NCI-H748 (cell line): ENCODE data around the gene MCF2L.
"Not testable (repeated sequence)": the region's sequence is repeated elsewhere in the genome, so short reads cannot be mapped to it uniquely, and the experiment has no call there.

Source experiments
- DNase-seq: peaks from one replicate; lab custom pipeline; 2025; ENCODE audit not compliant: unreplicated experiment; lab: John Stamatoyannopoulos, UW

MCF2L gene

GRCh38 chr13:113093580-113094409, 124.8 kb downstream of the MCF2L start:
- no peak for DNase-seq

DNA sequence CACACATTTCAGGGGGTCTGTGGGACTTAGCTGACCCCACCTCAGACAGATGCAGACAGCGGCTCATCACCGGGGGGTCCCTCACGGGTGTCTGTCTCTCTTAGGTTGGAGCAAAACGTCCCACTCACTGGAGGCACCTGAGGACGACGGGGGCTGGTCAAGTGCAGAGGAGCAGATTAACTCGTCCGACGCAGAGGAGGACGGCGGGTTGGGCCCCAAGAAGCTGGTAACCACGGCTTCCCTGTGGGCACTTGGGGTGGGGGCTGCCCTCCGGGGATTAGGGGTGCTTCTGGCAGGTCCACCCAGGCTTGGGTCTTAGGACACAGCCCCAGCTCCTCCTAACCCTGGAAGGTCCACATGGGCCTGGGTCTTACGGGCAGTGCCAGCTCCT, 125.4 kb downstream of the MCF2L start:
- DNase-seq: no peak

DNA sequence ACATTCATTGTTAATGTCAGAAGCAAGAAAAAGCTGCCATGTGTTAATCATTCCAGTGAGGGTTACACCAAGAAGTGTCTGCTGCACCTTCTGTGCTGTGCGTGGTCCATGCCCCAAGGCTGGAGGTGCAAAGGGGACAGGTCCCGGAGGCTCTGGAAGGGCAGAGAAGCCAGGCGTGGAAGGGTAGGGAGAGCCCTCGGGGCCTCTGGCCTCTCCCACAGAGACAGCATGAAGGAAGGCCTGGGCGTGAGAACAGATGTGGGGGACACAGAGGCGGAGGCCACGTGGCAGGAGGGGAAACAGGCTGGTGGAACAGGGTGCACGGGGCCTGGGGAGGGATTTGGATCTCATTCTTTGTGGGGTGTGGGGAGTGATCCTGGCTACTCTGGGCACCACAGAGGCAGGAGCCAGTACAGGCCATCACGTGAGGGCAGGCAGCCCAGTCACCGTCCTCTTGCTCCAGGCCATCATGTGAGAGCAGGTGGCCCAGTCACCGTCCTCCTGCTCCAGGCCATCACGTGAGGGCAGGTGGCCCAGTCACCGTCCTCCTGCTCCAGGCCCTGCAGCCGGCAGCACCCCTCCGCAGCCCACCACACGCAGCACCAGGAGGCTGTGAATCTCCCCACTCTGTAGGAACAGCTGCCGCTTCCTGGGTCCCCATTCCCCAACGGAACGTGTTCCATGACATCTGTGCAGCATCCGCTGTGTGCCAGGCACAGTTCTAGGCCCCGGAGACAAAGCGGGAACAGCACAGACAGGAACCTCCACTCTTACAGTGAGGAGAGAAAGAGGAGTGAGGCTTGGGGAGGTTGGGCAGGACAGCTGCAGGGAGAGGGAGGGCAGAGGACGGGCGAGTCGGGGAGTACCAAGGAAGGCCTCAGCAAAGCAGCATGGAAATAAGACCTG, 126.4 kb downstream of the MCF2L start:
- DNase-seq: no peak

DNA sequence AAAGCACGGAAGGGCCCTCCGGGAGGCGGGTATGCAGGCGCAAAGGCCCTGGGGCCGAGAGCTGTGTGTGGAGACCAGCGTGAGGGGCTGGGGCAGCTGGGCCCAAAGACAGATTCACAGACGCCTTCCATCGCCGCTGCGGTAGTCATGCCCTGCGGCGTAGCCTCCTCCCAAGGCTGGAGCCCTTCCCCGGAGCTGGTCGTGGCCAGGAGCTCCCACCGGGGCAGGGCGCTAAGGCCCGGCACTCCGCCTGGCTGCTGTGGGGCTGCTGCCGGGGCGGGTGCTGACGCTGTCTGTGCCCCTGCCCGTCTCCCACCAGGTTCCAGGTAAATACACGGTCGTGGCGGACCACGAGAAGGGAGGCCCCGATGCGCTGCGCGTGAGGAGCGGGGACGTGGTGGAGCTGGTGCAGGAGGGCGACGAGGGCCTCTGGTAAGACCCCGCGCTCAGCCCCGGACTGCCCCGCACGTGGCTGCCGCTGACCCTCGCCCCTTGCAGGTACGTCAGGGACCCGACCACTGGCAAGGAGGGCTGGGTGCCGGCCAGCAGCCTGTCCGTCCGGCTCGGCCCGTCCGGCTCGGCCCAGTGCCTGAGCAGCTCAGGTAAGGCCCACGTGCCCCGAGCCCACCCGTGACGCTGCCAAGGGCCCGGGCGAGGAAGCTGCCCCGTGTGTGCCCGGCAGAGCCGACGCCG, 127.2 kb downstream of the MCF2L start:
- no peak for DNase-seq

DNA sequence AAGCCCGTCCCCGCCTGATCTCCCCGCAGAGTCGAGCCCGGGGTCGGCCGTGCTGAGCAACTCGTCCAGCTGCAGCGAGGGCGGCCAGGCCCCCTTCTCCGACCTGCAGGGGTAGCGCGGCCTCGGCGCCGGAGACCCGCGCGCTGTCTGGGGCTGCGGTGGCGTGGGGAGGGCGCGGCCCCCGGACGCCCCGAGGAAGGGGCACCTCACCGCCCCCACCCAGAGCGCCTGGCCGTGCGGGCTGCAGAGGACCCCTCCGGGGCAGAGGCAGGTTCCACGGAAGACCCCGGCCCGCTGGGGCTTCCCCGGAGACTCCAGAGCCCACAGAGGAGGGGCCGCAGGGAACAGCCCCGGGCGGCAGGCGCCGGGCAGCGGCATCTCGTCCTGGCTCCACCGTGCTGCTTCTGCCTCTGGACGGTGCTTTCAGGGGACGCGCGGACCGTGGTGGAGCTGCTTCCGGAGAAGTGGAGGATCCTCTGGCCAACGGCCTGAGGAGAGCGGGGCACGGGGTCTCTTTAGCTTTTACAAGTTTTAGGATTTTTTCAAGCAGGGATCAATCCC, 127.8 kb downstream of the MCF2L start:
- DNase-seq: no peak

GRCh38 chr13:113097651-113098050, 128.6 kb downstream of the MCF2L start:
- no peak for DNase-seq

DNA sequence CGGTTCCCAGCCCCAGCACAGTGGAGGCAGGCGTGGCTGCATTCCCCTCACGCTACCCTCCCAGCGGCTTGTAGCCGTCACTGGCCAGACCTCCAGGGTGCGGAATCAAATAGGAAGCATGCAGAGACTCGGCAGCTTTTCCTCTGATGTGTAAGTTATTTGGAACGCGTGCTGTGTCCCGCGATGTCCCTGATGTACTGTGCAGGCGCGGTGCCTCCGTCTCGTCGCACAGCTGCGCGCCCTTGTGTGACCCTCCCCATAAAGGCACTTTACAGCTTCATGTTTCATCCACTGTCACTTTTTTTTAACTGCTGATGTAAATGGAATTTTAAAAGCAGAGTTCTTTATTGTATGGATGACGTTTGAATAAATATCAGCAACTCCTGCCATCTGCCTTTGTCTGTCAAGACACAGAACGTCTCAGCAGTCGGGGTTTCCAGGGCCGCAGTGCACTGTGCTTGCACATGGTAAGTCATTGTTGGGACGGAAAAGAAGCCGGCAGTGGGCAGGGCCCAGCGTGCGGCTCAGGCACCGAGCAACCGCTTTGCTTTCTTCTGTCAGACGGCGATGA, 129.2 kb downstream of the MCF2L start:
- peak; percentile 15 for DNase-seq

DNA sequence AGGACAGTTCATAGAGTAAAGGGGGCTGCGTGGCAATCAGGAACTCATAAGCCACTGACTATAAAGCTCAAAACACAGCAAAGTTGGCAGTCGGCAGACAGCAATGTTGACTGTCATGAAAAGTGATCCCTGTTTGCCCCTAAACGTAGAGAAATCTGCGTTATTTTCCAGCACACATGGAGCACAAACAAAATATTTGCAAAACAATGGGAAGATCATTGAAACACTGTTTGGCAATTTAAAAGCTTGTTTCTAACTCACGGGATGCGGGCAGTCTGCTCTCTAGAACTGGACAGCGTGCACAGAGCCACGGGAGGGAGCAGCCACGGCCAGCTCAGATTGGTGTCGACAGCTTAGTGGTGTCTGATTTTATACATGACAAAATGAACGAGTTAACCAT, 130.1 kb downstream of the MCF2L start:
- no peak for DNase-seq

DNA sequence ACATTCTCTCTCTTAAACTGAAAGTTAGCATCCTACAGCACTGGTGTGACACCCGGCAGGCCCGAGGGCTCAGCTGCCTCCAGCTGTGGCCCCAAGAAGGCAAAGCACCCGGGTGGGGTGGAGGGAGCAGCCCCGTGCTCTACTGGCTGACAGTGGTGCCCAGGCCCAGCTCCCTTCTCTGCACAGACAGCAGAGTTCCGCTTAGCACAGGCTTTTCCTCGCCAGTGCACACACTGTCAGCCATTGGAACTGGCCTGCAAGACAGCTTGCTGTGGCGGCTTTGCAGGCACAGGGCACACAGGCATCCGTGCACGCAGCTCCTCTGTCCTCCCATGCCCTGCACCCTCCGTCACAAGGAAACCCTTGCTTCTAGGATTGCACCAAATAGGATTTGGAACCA, 133.3 kb downstream of the MCF2L start:
- DNase-seq: not testable (repeated sequence)

DNA sequence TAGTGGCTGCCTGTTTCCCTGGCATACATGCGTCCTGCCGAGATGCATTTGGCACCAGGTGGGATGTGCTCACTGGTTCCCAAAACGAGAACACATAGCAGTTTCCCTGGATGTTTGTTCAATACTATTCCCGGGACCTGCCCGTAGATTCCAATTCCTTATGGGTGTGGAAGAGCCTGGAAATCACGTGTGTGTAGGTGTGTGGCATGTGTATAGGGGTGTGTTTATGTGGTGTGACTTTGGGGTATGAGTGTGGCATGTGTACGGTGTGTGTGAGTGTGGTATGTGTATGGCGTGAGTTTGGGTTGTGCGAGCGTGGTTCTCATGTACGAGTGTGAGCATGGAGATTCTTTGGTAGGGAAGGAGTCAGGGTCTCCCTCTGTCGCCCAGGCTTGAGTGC, 133.7 kb downstream of the MCF2L start:
- no peak for DNase-seq

GRCh38 chr13:113103646-113104045, 134.6 kb downstream of the MCF2L start:
- DNase-seq: no peak

DNA sequence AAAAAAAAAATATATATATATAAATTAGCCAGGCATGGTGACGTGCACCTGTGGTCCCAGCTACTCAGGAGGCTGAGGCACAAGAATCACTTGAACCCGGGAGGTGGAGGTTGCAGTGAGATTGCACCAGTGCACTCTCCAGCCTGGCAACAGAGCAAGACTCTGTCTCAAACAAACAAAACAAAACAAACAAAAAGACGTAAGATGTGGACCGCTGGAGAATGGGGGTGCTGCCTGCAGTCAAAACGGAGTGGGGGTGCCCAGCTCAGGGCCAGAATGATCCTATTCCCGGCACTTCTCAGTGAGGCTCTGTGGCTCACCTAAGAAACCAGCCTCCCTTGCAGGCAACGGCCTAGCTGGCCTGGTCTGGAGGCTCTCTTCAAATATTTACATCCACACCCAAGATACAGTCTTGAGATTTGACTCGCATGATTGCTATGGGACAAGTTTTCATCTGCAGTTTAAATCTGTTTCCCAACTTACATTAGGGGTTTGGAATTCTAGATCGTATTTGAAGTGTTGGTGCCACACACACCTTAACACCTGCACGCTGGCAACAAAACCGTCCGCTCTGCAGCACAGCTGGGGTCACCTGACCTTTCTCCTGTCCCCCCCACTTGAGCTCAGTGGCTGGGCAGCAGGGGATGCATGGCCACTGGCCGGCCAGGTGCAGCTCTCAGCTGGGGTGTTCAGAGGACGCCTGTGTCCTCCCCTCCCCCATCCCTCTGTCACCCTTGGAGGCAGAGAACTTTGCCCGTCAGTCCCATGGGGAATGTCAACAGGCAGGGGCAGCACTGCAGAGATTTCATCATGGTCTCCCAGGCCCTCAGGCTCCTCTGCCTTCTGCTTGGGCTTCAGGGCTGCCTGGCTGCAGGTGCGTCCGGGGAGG, 136.3 kb downstream of the MCF2L start, which contains the start of gene F7:
F7 (plus strand) TSS at position 760 of the 889 bp plus-strand sequence; CDS start at position 811, 51 bp downstream.
- DNase-seq: peak; percentile 29

GRCh38 chr13:113105921-113106452, 137.0 kb downstream of the MCF2L start:
- no peak for DNase-seq

GRCh38 chr13:113106711-113107351, 137.8 kb downstream of the MCF2L start:
- peak; percentile 11 for DNase-seq

DNA sequence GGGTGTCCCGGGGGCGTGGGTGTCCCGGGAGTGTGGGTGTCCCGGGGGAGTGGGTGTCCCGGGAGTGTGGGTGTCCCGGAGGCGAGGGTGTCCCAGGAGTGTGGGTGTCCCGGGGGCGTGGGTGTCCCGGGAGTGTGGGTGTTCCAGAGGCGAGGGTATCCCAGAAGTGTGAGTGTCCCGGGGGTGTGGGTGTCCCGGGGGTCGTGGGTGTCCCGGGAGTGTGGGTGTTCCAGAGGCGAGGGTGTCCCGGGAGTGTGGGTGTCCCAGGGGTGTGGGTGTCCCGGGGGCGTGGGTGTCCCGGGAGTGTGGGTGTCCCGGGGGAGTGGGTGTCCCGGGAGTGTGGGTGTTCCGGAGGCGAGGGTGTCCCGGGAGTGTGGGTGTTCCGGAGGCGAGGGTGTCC, 139.5 kb downstream of the MCF2L start:
- DNase-seq: not testable (repeated sequence)

DNA sequence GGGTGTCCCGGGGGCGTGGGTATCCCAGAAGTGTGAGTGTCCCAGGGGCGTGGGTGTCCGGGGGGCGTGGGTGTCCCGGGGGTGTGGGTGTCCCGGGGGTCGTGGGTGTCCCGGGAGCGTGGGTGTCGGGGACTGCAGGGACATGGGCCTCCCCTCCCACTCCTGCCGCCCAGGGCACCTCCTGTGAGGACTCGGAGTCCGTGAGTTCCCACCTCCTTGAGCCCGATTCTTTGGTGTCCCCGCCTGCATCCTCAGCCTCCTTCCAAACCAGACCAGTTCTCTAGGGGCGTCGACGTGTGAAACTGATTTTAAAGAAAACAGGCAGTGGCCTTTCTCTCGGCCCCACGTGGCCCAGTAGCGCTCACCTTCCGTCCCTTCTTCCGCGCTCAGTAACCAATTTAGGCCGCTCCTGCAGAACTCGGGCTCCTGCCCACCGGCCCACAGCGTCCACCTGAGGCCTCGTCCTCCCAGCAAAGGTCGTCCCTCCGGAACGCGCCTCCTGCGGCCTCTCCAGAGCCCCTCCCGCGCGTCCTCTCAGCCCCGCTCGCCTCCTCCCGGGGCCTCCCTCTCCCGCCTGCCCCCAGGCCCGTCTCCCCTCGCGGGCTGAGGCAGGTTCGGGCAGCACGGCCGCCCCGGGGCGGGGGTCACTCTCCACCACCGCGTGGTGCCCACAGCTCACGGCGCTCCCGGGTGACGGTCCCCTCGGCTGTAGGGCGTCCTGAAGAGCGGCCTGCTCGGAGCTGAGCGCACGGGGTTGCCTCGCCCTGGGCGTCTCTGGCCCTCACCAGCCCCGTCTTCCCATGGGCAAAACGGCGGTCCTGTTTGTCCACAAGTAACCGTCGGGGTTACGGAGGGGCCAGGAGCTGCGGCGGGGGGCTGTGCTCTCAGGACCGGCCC, 140.4 kb downstream of the MCF2L start:
- no peak for DNase-seq

DNA sequence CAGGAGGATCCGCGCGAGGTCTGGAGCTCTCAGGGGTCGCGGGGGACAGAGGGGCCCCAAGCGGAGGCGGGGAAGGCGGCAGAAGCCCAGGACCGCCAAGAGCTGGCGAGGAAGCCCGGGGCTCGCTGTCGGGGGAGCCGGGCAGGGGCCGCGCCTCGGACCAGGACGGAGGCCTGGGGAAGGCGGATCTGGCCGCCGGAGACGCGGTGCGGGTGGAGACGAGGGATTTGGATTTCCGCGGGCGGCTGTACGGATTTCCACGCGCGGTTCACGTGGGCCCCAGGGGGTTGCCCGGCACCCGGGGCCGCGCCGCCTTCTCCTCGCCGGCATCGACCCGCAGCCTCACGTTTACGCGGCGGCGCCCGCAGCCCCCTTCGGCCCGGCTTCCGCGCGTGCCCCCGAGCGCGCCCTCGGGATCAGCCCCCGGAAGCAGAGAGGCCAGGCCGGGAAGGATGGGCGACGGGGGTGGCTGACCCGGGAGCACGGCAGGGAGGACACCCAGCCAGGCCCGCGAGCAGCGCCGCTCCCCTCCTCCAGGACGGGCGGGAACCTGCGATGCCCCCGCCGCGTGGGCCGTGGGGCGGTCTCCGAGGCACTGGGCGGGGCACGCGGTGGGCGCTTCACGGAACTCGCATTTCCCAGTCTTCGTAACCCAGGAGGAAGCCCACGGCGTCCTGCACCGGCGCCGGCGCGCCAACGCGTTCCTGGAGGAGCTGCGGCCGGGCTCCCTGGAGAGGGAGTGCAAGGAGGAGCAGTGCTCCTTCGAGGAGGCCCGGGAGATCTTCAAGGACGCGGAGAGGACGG, 141.2 kb downstream of the MCF2L start:
- peak; percentile 37 for DNase-seq
